A673 (cell line): Measurements from ENCODE around the gene DESI1. TPM values are rescaled to one million over a fixed set of nuclear protein-coding genes. Genes with fewer than 3 reads are reported as not detected.
A peak's percentile ranks its signal among the peaks of the same experiment; 100 is the strongest.
"Not testable (repeated sequence)": the region's sequence is repeated elsewhere in the genome, so short reads cannot be mapped to it uniquely, and the experiment has no call there.

Experiments
- BruUV-seq: library from RNA; stranded (reverse); fragments of 400-500 nt; replicated peaks from 2 replicates; lab custom pipeline; 2021; lab: Mats Ljungman, UMichigan
- CTCF ChIA-PET: fragments of 300-600 bp; sonication (Branson Sonifier 250); formaldehyde crosslinking; loops from one replicate; lab custom pipeline; 2022; ENCODE audit warnings: antibody characterized with exemption; lab: Charles Lee
- POLR2A ChIA-PET: fragments of 300-600 bp; sonication (Branson Sonifier 250); formaldehyde crosslinking; loops from one replicate; lab custom pipeline; 2022; ENCODE audit warnings: antibody characterized with exemption; ENCODE audit not compliant: low non-redundant PET; lab: Charles Lee
- DNase-seq: peaks from one replicate; pipeline ENCODE4 v3.0.0-alpha.2; 2015; ENCODE audit warnings: low spot score
- H3K27ac ChIP-seq: fragments of 200-600 bp; sonication (generic); 2 replicates; pipeline ENCODE4 v1.5.1; 2016; ENCODE audit warnings: mixed run types, low read depth, mild to moderate bottlenecking, mixed read lengths, antibody characterized with exemption, low read length; ENCODE audit not compliant: poor library complexity, severe bottlenecking
- H3K27me3 ChIP-seq: fragments of 200-600 bp; sonication (generic); replicated peaks from 2 replicates; pipeline ENCODE4 v1.6.1; 2017; ENCODE audit warnings: mixed run types, low read depth, mild to moderate bottlenecking, mixed read lengths, antibody characterized with exemption, low read length; ENCODE audit not compliant: insufficient read depth, poor library complexity
- H3K36me3 ChIP-seq: fragments of 200-600 bp; sonication (generic); 2 replicates; pipeline ENCODE4 v1.6.1; 2016; ENCODE audit warnings: mixed run types, mild to moderate bottlenecking, mixed read lengths, antibody characterized with exemption, low read length; ENCODE audit not compliant: insufficient read depth, poor library complexity, severe bottlenecking
- H3K4me1 ChIP-seq: fragments of 200-600 bp; sonication (generic); 2 replicates; pipeline ENCODE4 v1.6.1; 2017; ENCODE audit warnings: mixed run types, mild to moderate bottlenecking, mixed read lengths, antibody characterized with exemption, low read length; ENCODE audit not compliant: insufficient read depth, poor library complexity, severe bottlenecking
- H3K4me3 ChIP-seq: fragments of 200-600 bp; sonication (generic); 2 replicates; pipeline ENCODE4 v1.5.1; 2016; ENCODE audit warnings: low read depth, mixed run types, mild to moderate bottlenecking, mixed read lengths, low read length; ENCODE audit not compliant: poor library complexity, severe bottlenecking
- H3K9me3 ChIP-seq: fragments of 200-600 bp; sonication (generic); 2 replicates; pipeline ENCODE4 v1.6.1; 2016; ENCODE audit warnings: mixed run types, low read depth, mild to moderate bottlenecking, mixed read lengths, antibody characterized with exemption, low read length; ENCODE audit not compliant: poor library complexity, severe bottlenecking
- CTCF ChIP-seq: fragments of 300-800, 200-600 bp; sonication (generic); conservative IDR thresholded peaks from 2 replicates; pipeline ENCODE4 v1.5.1; 2017; ENCODE audit warnings: low read depth, mild to moderate bottlenecking, antibody characterized with exemption, low read length, moderate library complexity, mixed read lengths
- EZH2 ChIP-seq: fragments of 200-600 bp; sonication (generic); IDR thresholded peaks from 2 replicates; pipeline ENCODE4 v1.6.1; 2017; ENCODE audit warnings: borderline replicate concordance, low read depth, mild to moderate bottlenecking, mixed read lengths, antibody characterized with exemption, low read length; ENCODE audit not compliant: poor library complexity, severe bottlenecking
- intact Hi-C: fragments of 100-400 bp; cut with micrococcal nuclease; formaldehyde crosslinking; loops from one replicate; pipeline ENCODE4 v1.10.0; 2022; ENCODE audit not compliant: unreplicated experiment
- total RNA-seq: library from RNA; stranded (reverse); gene quantifications from 2 replicates; pipeline ENCODE4 v1.2.3, GENCODE V29; 2021

Gene DESI1
- total RNA-seq, 1 experiment from 2014 or later: 47.6 TPM

GRCh38 chr22:41664490-41664889 lies 43.6 kb upstream of the DESI1 start:
- Histone ChIP-seq H3K4me1 (no peaks in the 10 kb centered on the region), H3K9me3 (no peaks in the 10 kb centered on the region), H3K27ac (peak overlapping the region; percentile 58), H3K27me3 (no peaks in the 10 kb centered on the region), H3K36me3 (peaks cover 52% of the 10 kb centered on the region), H3K4me3 (no peak overlapping the region)
- POLR2A ChIA-PET: no interaction called here
- intact Hi-C loops: no loop called here
- CTCF ChIA-PET: no interaction called here
- TF ChIP-seq CTCF (no peak), EZH2 (no peak)
- DNase-seq: no peak
- BruUV-seq: no TSS peak

GRCh38 chr22:41663594-41663993 lies 42.8 kb upstream of the DESI1 start:
- intact Hi-C loops, CTCF ChIA-PET: not testable (repeated sequence)

GRCh38 chr22:41661713-41662112 lies 40.9 kb upstream of the DESI1 start:
- intact Hi-C loops: no loop called here
- TF ChIP-seq CTCF (no peak), EZH2 (no peak)
- Histone ChIP-seq H3K36me3 (peaks cover 79% of the 10 kb centered on the region), H3K9me3 (no peaks in the 10 kb centered on the region), H3K27me3 (no peaks in the 10 kb centered on the region), H3K4me1 (peaks cover 5% of the 10 kb centered on the region), H3K27ac (no peak overlapping the region), H3K4me3 (no peak overlapping the region)
- POLR2A ChIA-PET: no interaction called here
- DNase-seq: no peak
- CTCF ChIA-PET: no interaction called here
- no TSS peak for BruUV-seq

More at GRCh38 chr22:41663594-41663993, 42.8 kb upstream of the DESI1 start:
- H3K27ac ChIP-seq, H3K9me3 ChIP-seq, H3K4me1 ChIP-seq, POLR2A ChIA-PET, BruUV-seq, DNase-seq, H3K4me3 ChIP-seq, H3K27me3 ChIP-seq: not testable (repeated sequence)
- H3K36me3 ChIP-seq: peaks cover 61% of the 10 kb centered on the region

GRCh38 chr22:41661088-41661487 lies 40.2 kb upstream of the DESI1 start:
- H3K4me3 ChIP-seq: no peak overlapping the region
- DNase-seq: no peak
- H3K27me3 ChIP-seq: no peaks in the 10 kb centered on the region
- POLR2A ChIA-PET: no interaction called here
- no peak overlapping the region for H3K27ac ChIP-seq
- H3K9me3 ChIP-seq: no peaks in the 10 kb centered on the region
- intact Hi-C loops: no loop called here
- CTCF ChIA-PET: no interaction called here
- BruUV-seq: no TSS peak
- peaks cover 85% of the 10 kb centered on the region for H3K36me3 ChIP-seq
- H3K4me1 ChIP-seq: peaks cover 11% of the 10 kb centered on the region
- no peak for TF ChIP-seq CTCF
- no peak for TF ChIP-seq EZH2
